BE2C (cell line): ENCODE measurements around the gene MUC4.
"Not testable (repeated sequence)": the region's sequence is repeated elsewhere in the genome, so short reads cannot be mapped to it uniquely, and the experiment has no call there.

Experiments used
- DNase-seq: peaks from one replicate; pipeline ENCODE4 v3.0.0-alpha.2; 2020
- H3K27me3 ChIP-seq: fragments of 250-450 bp; sonication (Bioruptor Pico); 2 replicates; pipeline ENCODE4 v1.5.1; 2020; ENCODE audit warnings: mild to moderate bottlenecking
- H3K36me3 ChIP-seq: fragments of 250-450 bp; sonication (Bioruptor Pico); 2 replicates; pipeline ENCODE4 v1.5.1; 2020; ENCODE audit warnings: mild to moderate bottlenecking
- H3K4me1 ChIP-seq: fragments of 250-450 bp; sonication (Bioruptor Pico); 2 replicates; pipeline ENCODE4 v1.5.1; 2020
- H3K4me3 ChIP-seq: 2 replicates; pipeline ENCODE4 v1.5.1; 2011; ENCODE audit warnings: low read depth, low read length
- H3K9me3 ChIP-seq: fragments of 250-450 bp; sonication (Bioruptor Pico); 2 replicates; pipeline ENCODE4 v1.5.1; 2020
- CTCF ChIP-seq: IDR thresholded peaks from 2 replicates; pipeline ENCODE4 v1.5.1; 2012; ENCODE audit warnings: mild to moderate bottlenecking, low read depth, low read length

MUC4 gene

GRCh38 chr3:195800240-195800639 lies 11.5 kb downstream of the MUC4 start:
- H3K4me3 ChIP-seq = no peak overlapping the region
- H3K36me3 ChIP-seq = no peaks in the 10 kb centered on the region

GRCh38 chr3:195796795-195797194 lies 14.9 kb downstream of the MUC4 start:
- no peak for TF ChIP-seq CTCF
- H3K36me3 ChIP-seq = no peaks in the 10 kb centered on the region
- DNase-seq = no peak

More at GRCh38 chr3:195800240-195800639, 11.5 kb downstream of the MUC4 start:
- H3K27me3 ChIP-seq = no peaks in the 10 kb centered on the region; the same call in 1 of the 2 replicates
- no peak for TF ChIP-seq CTCF
- no peaks in the 10 kb centered on the region for H3K9me3 ChIP-seq
- peaks cover 1% of the 10 kb centered on the region; the same call in 1 of the 2 replicates for H3K4me1 ChIP-seq
- DNase-seq = no peak

GRCh38 chr3:195794708-195795107 lies 17.0 kb downstream of the MUC4 start:
- H3K4me3 ChIP-seq = no peak overlapping the region
- H3K9me3 ChIP-seq = no peaks in the 10 kb centered on the region
- no peak for DNase-seq
- no peak for TF ChIP-seq CTCF
- no peaks in the 10 kb centered on the region for H3K36me3 ChIP-seq
- no peaks in the 10 kb centered on the region for H3K27me3 ChIP-seq
- peaks cover 7% of the 10 kb centered on the region; the same call in 1 of the 2 replicates for H3K4me1 ChIP-seq

More at GRCh38 chr3:195796795-195797194, 14.9 kb downstream of the MUC4 start:
- no peak overlapping the region for H3K4me3 ChIP-seq
- peaks cover 7% of the 10 kb centered on the region; the same call in 1 of the 2 replicates for H3K4me1 ChIP-seq
- no peaks in the 10 kb centered on the region; the same call in 1 of the 2 replicates for H3K27me3 ChIP-seq
- H3K9me3 ChIP-seq = no peaks in the 10 kb centered on the region

- not testable (repeated sequence) for H3K27me3 ChIP-seq, DNase-seq, H3K36me3 ChIP-seq
Observed at GRCh38 chr3:195792621-195793020, 19.1 kb downstream of the MUC4 start.

GRCh38 chr3:195790901-195791300 lies 20.8 kb downstream of the MUC4 start:
- H3K36me3 ChIP-seq = no peaks in the 10 kb centered on the region
- no peaks in the 10 kb centered on the region for H3K9me3 ChIP-seq
- DNase-seq = no peak
- H3K27me3 ChIP-seq = no peaks in the 10 kb centered on the region
- H3K4me1 ChIP-seq = peaks cover 7% of the 10 kb centered on the region; the same call in 1 of the 2 replicates
- TF ChIP-seq CTCF = no peak
- no peak overlapping the region for H3K4me3 ChIP-seq

More at GRCh38 chr3:195792621-195793020, 19.1 kb downstream of the MUC4 start:
- not testable (repeated sequence) for H3K4me1 ChIP-seq, H3K9me3 ChIP-seq, H3K4me3 ChIP-seq

- H3K9me3 ChIP-seq = no peaks in the 10 kb centered on the region
- DNase-seq = no peak
- no peaks in the 10 kb centered on the region for H3K27me3 ChIP-seq
- no peaks in the 10 kb centered on the region for H3K4me1 ChIP-seq
- TF ChIP-seq CTCF = no peak
- H3K4me3 ChIP-seq = no peak overlapping the region
- H3K36me3 ChIP-seq = no peaks in the 10 kb centered on the region
Observed at GRCh38 chr3:195788711-195789581, 22.8 kb downstream of the MUC4 start.

GRCh38 chr3:195785781-195786405 lies 25.8 kb downstream of the MUC4 start:
- H3K27me3 ChIP-seq, H3K4me1 ChIP-seq, H3K36me3 ChIP-seq, H3K9me3 ChIP-seq, H3K4me3 ChIP-seq, DNase-seq: not testable (repeated sequence)

- not testable (repeated sequence) for H3K4me1 ChIP-seq, H3K36me3 ChIP-seq, H3K27me3 ChIP-seq, H3K4me3 ChIP-seq, H3K9me3 ChIP-seq, DNase-seq
Observed at GRCh38 chr3:195784031-195784430, 27.7 kb downstream of the MUC4 start.

- H3K36me3 ChIP-seq, H3K27me3 ChIP-seq, DNase-seq, H3K4me1 ChIP-seq, H3K4me3 ChIP-seq, H3K9me3 ChIP-seq: not testable (repeated sequence)
Observed at GRCh38 chr3:195781236-195781635, 30.5 kb downstream of the MUC4 start.
